Measurements from ENCODE around the gene SLC6A11. TPM values are rescaled to one million over a fixed set of nuclear protein-coding genes. Genes with fewer than 3 reads are reported as not detected.

Gene SLC6A11
- total RNA-seq, 1 experiment from 2014 or later, result 0.85 TPM

GRCh38 chr3:10804183-10804648, 11.8 kb upstream of the SLC6A11 start (continued):
- TF ChIP-seq ZSCAN18 (CRISPR knock-in tag; IDR thresholded peaks at IDR 0.05), result no peak
- no peak for TF ChIP-seq ZNF121 (CRISPR knock-in tag; IDR thresholded peaks at IDR 0.05)
- no peak for TF ChIP-seq MLX (CRISPR knock-in tag; IDR thresholded peaks at IDR 0.05)
- TF ChIP-seq ESRRA (CRISPR knock-in tag; IDR thresholded peaks at IDR 0.05; ENCODE audit: borderline replicate concordance), result no peak
- TF ChIP-seq CREB1 (CRISPR knock-in tag; IDR thresholded peaks at IDR 0.05), result no peak

DNA sequence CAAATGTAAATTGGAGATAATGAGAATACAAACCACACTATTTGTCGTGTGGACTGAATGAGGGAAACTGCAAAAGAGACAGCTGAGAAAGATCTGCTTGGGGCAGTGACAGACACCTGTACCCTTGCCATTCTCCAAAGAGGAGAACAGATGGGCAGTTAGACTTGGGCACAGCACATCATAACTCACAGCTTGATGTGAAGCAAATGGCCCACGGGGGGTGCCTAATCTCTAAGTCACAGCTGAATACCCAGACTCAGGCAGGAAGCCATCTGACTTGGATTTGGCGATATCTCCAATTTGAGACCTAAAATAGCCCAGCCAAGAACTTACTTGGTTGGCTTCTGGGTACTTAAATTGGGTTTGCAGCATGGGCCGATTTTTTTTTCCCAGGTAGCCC, 10.0 kb upstream of the SLC6A11 start:
- ChIA-PET POLR2A (no interaction called here), CTCF (interaction anchor here (1.7 kb wide), 1 partner anchor 33 kb away, joined by 5 read pairs; no protein-coding TSS in a partner anchor)
- Mint-ChIP-seq H3K9me3 (0 out of 2 replicates have a peak, but pooled peaks cover 4% of the 10 kb centered on the region), H3K4me1 (no peaks in the 10 kb centered on the region), H3K27ac (no peak overlapping the region), H3K4me3 (no peak overlapping the region), H3K27me3 (ENCODE audit: low read depth) (peaks cover 49% of the 10 kb centered on the region), H3K36me3 (no peaks in the 10 kb centered on the region)
- DNase-seq (ENCODE audit: low spot score) (no peak), ATAC-seq (no peak)
- no peak for TF ChIP-seq OVOL2 (CRISPR knock-in tag; IDR thresholded peaks at IDR 0.05; ENCODE audit: borderline replicate concordance)
- TF ChIP-seq NR2C2 (CRISPR knock-in tag; IDR thresholded peaks at IDR 0.05), result no peak
- no peak for TF ChIP-seq SP1 (CRISPR knock-in tag; conservative IDR thresholded peaks at IDR 0.05)
- no peak for TF ChIP-seq KAT7 (CRISPR knock-in tag; IDR thresholded peaks at IDR 0.05; ENCODE audit: borderline replicate concordance)
- TF ChIP-seq MLX (CRISPR knock-in tag; IDR thresholded peaks at IDR 0.05), result no peak
- TF ChIP-seq TP53 (CRISPR knock-in tag; IDR thresholded peaks at IDR 0.05), result no peak
- no peak for TF ChIP-seq HMGA2 (CRISPR knock-in tag; IDR thresholded peaks at IDR 0.05)
- no peak for TF ChIP-seq HMGXB4 (CRISPR knock-in tag; IDR thresholded peaks at IDR 0.05)
- TF ChIP-seq ZNF416 (CRISPR knock-in tag; IDR thresholded peaks at IDR 0.05), result no peak

DNA sequence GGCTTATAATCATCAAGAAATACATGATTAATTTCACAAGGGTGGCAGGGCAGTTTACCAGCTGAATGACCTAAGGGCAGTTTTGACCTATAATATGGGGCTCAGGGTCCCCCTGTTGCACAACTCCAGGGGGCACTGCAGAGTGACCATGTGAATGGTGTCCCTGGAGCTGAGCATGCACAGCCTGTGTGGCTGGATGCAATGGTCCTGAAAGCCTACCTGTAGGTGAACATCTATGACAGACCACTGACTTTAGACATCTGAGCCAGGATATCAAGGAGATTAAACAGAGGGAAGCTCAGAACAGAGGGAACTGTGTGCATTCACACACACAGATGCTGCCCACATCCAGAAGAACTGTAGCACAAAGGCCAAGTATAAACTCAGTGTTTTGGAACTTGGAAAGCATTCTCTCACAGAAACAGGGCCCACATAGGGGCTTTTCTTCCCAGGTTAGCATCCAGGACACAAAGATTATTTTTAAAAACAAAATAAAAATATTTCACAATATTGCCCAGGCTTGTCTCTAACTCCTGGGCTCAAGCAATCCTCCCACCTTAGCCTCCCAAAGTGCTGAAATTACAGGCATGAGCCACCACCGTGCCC, 7.8 kb upstream of the SLC6A11 start:
- Mint-ChIP-seq H3K27ac (no peak overlapping the region), H3K4me3 (no peak overlapping the region), H3K4me1 (no peaks in the 10 kb centered on the region), H3K27me3 (ENCODE audit: low read depth) (peaks cover 52% of the 10 kb centered on the region), H3K9me3 (0 out of 2 replicates have a peak, but pooled peaks cover 4% of the 10 kb centered on the region), H3K36me3 (no peaks in the 10 kb centered on the region)
- TF ChIP-seq PRRX2 (CRISPR knock-in tag; IDR thresholded peaks at IDR 0.05), result no peak
- TF ChIP-seq CBFB (CRISPR knock-in tag; IDR thresholded peaks at IDR 0.05; ENCODE audit: low read depth), result no peak
- TF ChIP-seq, protein P1, sequence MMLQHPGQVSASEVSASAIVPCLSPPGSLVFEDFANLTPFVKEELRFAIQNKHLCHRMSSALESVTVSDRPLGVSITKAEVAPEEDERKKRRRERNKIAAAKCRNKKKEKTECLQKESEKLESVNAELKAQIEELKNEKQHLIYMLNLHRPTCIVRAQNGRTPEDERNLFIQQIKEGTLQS (CRISPR knock-in tag; conservative IDR thresholded peaks at IDR 0.05), result no peak
- TF ChIP-seq NFATC4 (CRISPR knock-in tag; IDR thresholded peaks at IDR 0.05), result no peak
- TF ChIP-seq FOXP1 (CRISPR knock-in tag; IDR thresholded peaks at IDR 0.05; ENCODE audit: borderline replicate concordance), result no peak
- TF ChIP-seq SMAD4 (CRISPR knock-in tag; IDR thresholded peaks at IDR 0.05), result no peak
- no peak for TF ChIP-seq TCF7 (CRISPR knock-in tag; IDR thresholded peaks at IDR 0.05; ENCODE audit: low read depth)
- no peak for TF ChIP-seq NFE2L1 (CRISPR knock-in tag; IDR thresholded peaks at IDR 0.05)
- TF ChIP-seq ATF6 (CRISPR knock-in tag; IDR thresholded peaks at IDR 0.05), result no peak
- TF ChIP-seq ZNF281 (CRISPR knock-in tag; IDR thresholded peaks at IDR 0.05), result no peak
- TF ChIP-seq RORB (CRISPR knock-in tag; IDR thresholded peaks at IDR 0.05), result no peak
- TF ChIP-seq TP53 (CRISPR knock-in tag; IDR thresholded peaks at IDR 0.05), result no peak
- ChIA-PET CTCF (interaction anchor here (1.3 to 1.8 kb wide), 3 partner anchors 35 to 78 kb away, joined by 3 to 4 read pairs (median 4); no protein-coding TSS in a partner anchor), POLR2A (no interaction called here)
- DNase-seq (ENCODE audit: low spot score), result no peak
- ATAC-seq, result no peak

All from WTC11 (cell line).